GM12878 (cell line): ENCODE results near the gene TRABD2B. TPM values are rescaled to one million over a fixed set of nuclear protein-coding genes. Genes with fewer than 3 reads are reported as not detected.

Source experiments
- ATAC-seq: fragments of 200-7000 bp; cut with Tn5 transposase; 3 replicates; pipeline ENCODE4 v1.9.1; 2020; ENCODE audit warnings: mild to moderate bottlenecking, moderate library complexity
- BruUV-seq: library from RNA; stranded (reverse); fragments of 400-500 nt; replicated peaks from 2 replicates; lab custom pipeline; 2021; lab: Mats Ljungman, UMichigan
- CTCF ChIA-PET: fragments of 300-600 bp; sonication (Branson Sonifier 250); formaldehyde crosslinking; extraction: SDS; loops from one replicate; lab custom pipeline; 2021; ENCODE audit warnings: inconsistent platforms; lab: Yijun Ruan, JAX
- POLR2A ChIA-PET: fragments of 350-600 bp; formaldehyde crosslinking; extraction: SDS; loops from one replicate; lab custom pipeline; 2021; ENCODE audit warnings: inconsistent platforms; lab: Charles Lee
- RAD21 ChIA-PET: fragments of 300-600 bp; sonication (Branson Sonifier 250); formaldehyde crosslinking; loops from one replicate; lab custom pipeline; 2023; ENCODE audit warnings: antibody characterized with exemption; ENCODE audit not compliant: unreplicated experiment; lab: Charles Lee
- SMC1A ChIA-PET: fragments of 300-600 bp; sonication (Branson Sonifier 250); formaldehyde crosslinking; loops from one replicate; lab custom pipeline; 2023; ENCODE audit not compliant: unreplicated experiment, uncharacterized antibody; lab: Charles Lee
- DNase-seq: peaks from one replicate; pipeline ENCODE4 v3.0.0-alpha.2; 2011; ENCODE audit warnings: low read depth, low spot score
- FAIRE-seq: peaks from 3 replicates; lab custom pipeline; 2011; peaks lifted over from hg19 to GRCh38; lab: Jason Lieb, UNC
- H2AFZ ChIP-seq: 2 replicates; pipeline ENCODE4 v1.6.0; 2011; ENCODE audit warnings: low read depth, low read length, control low read depth; ENCODE audit not compliant: control insufficient read depth
- H3K27ac ChIP-seq: 2 replicates; pipeline ENCODE4 v1.5.1; 2011; ENCODE audit warnings: control low read depth; ENCODE audit not compliant: control insufficient read depth, insufficient read depth
- H3K27me3 ChIP-seq, 2 experiments: replicated peaks in 1 of 2; 2 replicates each; pipeline versions ENCODE4 v1.6.0 to v1.6.1; 2011; ENCODE audit warnings: low read length in 1 of 2; ENCODE audit not compliant: control insufficient read depth in 2 of 2, insufficient read depth in 2 of 2
- H3K36me3 ChIP-seq, 2 experiments: 2 replicates each; pipeline ENCODE4 v1.5.1; 2011; ENCODE audit warnings: low read length in 1 of 2; ENCODE audit not compliant: control insufficient read depth in 2 of 2, insufficient read depth in 2 of 2
- H3K4me1 ChIP-seq: 2 replicates; pipeline ENCODE4 v1.6.1; 2011; ENCODE audit warnings: mild to moderate bottlenecking, low read length, moderate library complexity, mixed read lengths; ENCODE audit not compliant: control insufficient read depth, insufficient read depth
- H3K4me2 ChIP-seq: 2 replicates; pipeline ENCODE4 v1.6.0; 2011; ENCODE audit warnings: control low read depth; ENCODE audit not compliant: control insufficient read depth, insufficient read depth
- H3K4me3 ChIP-seq: fragments of 200-600 bp; sonication (generic); 2 replicates; pipeline ENCODE4 v1.5.1; 2016
- H3K79me2 ChIP-seq: 2 replicates; pipeline ENCODE4 v1.6.0; 2011; ENCODE audit warnings: low read length; ENCODE audit not compliant: control insufficient read depth, insufficient read depth
- H3K9ac ChIP-seq: 2 replicates; pipeline ENCODE4 v1.8.0; 2011; ENCODE audit warnings: low read length, control low read depth, mixed read lengths; ENCODE audit not compliant: control insufficient read depth, insufficient read depth
- H3K9me3 ChIP-seq: replicated peaks from 3 replicates; pipeline ENCODE4 v1.5.1; 2011; ENCODE audit warnings: mild to moderate bottlenecking, low read length; ENCODE audit not compliant: control insufficient read depth, insufficient read depth
- H4K20me1 ChIP-seq: 2 replicates; pipeline ENCODE4 v1.6.0; 2011; ENCODE audit not compliant: control insufficient read depth, insufficient read depth
- DPF2 ChIP-seq: fragments of 450-650 bp; IDR thresholded peaks from 2 replicates; pipeline ENCODE4 v1.6.1; 2017; ENCODE audit warnings: mild to moderate bottlenecking
- ETV6 ChIP-seq, 2 experiments: fragments of 450-650 bp in 1 of 2; IDR thresholded peaks in 1 of 2; conservative IDR thresholded peaks in 1 of 2; 2 replicates each; pipeline ENCODE4 v1.6.1; 2014; ENCODE audit warnings: antibody characterized with exemption in 1 of 2, borderline replicate concordance in 1 of 2, low read depth in 1 of 2, mild to moderate bottlenecking in 1 of 2, moderate library complexity in 1 of 2
- NFYB ChIP-seq: IDR thresholded peaks from 2 replicates; pipeline ENCODE4 v1.6.1; 2011; ENCODE audit warnings: low read depth, mild to moderate bottlenecking, low read length, improper control_type of control experiment, moderate library complexity; ENCODE audit not compliant: insufficient read depth
- TBL1XR1 ChIP-seq: IDR thresholded peaks from 2 replicates; pipeline ENCODE4 v1.6.1; 2012; ENCODE audit warnings: low read depth, low read length, improper control_type of control experiment
- WGBS: methylation state at CpG from one replicate; pipeline ENCODE4 v1.1.6; 2016; ENCODE audit warnings: low lambda C conversion rate; ENCODE audit not compliant: insufficient replicate concordance, insufficient coverage; ENCODE audit errors: missing lambda C conversion rate; 5-methylcytosine and 5-hydroxymethylcytosine counted together
- in situ Hi-C: fragments of 300-500 bp; cut with MboI; formaldehyde crosslinking; loops from 9 replicates; pipeline ENCODE4 v1.14.3; 2018; ENCODE audit warnings: mixed read lengths
- intact Hi-C: fragments of 100-400 bp; cut with micrococcal nuclease; formaldehyde crosslinking; loops from one replicate; pipeline ENCODE4 v1.14.2; 2022; ENCODE audit not compliant: unreplicated experiment
- polyA plus RNA-seq, 11 experiments: library from polyadenylated mRNA; depleted of rRNA in 4 of 11; unstranded in 6 of 11; stranded (reverse) in 5 of 11; fragments of >200 nt; fragmentation: Nextera tagmentation in 4 of 11; fragmentation: Illumina TruSeq in 1 of 11; extraction: Ambion mirVana in 4 of 11; extraction: Trizol in 1 of 11; gene quantifications; 1 replicate in 1 of 11; 2 replicates in 10 of 11; pipeline versions ENCODE4 v1.2.1 to v1.2.3, GENCODE V29; 2011 to 2016; ENCODE audit warnings: inconsistent platforms in 2 of 11, missing spikeins in 2 of 11, low read depth in 1 of 11
- total RNA-seq, 4 experiments: library from RNA; depleted of rRNA in 3 of 4; stranded (reverse); fragments of >200 nt in 3 of 4; fragmentation: Illumina TruSeq in 1 of 4; extraction: Trizol in 1 of 4; gene quantifications; 2 replicates each; pipeline versions ENCODE4 v1.2.1 to v1.2.3, GENCODE V29; 2013 to 2021
- TF ChIP-seq, protein P1 (sequence below): fragments of 450-650 bp; IDR thresholded peaks from 2 replicates; pipeline ENCODE4 v1.6.1; 2017; ENCODE audit warnings: antibody characterized with exemption, mild to moderate bottlenecking, moderate library complexity

Gene TRABD2B
- total and polyA plus RNA-seq, 10 of the 15 experiments (the other 5 are each of a cell fraction or from before 2014, with no cell fraction given): not detected

DNA sequence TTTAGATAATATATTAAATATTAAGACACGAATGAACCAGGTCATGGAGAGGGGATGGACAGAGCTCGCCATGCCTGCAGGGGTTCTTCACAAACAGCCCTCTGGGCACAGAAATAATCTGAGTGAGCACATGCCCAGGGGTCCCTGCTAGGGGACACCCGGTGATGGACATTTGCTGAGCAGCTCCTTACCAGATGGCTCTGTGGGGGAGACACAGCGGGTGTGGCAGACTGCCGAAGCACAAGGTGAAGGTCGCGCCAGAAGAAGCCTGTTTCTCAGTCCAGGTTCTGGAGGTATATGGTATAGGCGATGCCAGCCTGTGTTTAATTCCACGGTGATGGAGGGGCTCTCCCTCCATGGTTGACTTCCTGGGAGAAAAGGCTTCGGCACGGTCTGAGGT lies 9.6 kb downstream of the TRABD2B start (continued):
- TF ChIP-seq TBL1XR1: no peak
- TF ChIP-seq ETV6 (conservative IDR thresholded peaks at IDR 0.05 in 1 of 2, IDR thresholded peaks at IDR 0.05 in 1 of 2; ENCODE audit: borderline replicate concordance in 1 of 2, low read depth in 1 of 2): no peak
- TF ChIP-seq, all 136 proteins: peak for 0

DNA sequence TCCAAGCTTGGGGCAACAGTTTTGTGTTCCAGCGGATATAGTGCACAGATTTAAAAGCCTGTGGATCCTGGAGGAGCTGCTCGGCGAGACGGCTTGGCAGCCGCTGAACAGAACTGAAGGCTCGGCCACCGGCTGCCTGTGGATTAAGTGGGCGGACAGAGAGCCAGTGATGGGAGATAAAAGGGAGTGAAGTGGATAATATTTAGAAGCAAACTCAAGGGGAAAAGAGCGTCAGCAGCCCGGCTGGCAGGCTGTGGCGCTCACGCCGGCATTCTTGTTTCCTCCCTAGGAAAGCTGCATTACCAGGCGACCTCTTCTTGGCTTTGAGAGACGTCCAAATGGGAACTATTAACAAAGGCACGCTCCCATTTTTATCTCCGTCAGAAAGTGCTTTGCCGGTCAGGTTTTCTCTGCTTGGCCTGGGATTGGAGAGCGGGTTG lies 10.4 kb downstream of the TRABD2B start:
- no peaks in the 10 kb centered on the region for H3K79me2 ChIP-seq
- no peaks in the 10 kb centered on the region for H3K36me3 ChIP-seq
- no peaks in the 10 kb centered on the region for H4K20me1 ChIP-seq
- no peak for DNase-seq
- TF ChIP-seq DPF2 (no peak), NFYB (no peak)
- TF ChIP-seq, protein P1, sequence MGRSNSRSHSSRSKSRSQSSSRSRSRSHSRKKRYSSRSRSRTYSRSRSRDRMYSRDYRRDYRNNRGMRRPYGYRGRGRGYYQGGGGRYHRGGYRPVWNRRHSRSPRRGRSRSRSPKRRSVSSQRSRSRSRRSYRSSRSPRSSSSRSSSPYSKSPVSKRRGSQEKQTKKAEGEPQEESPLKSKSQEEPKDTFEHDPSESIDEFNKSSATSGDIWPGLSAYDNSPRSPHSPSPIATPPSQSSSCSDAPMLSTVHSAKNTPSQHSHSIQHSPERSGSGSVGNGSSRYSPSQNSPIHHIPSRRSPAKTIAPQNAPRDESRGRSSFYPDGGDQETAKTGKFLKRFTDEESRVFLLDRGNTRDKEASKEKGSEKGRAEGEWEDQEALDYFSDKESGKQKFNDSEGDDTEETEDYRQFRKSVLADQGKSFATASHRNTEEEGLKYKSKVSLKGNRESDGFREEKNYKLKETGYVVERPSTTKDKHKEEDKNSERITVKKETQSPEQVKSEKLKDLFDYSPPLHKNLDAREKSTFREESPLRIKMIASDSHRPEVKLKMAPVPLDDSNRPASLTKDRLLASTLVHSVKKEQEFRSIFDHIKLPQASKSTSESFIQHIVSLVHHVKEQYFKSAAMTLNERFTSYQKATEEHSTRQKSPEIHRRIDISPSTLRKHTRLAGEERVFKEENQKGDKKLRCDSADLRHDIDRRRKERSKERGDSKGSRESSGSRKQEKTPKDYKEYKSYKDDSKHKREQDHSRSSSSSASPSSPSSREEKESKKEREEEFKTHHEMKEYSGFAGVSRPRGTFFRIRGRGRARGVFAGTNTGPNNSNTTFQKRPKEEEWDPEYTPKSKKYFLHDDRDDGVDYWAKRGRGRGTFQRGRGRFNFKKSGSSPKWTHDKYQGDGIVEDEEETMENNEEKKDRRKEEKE: no peak
- no peak for ATAC-seq
- POLR2A ChIA-PET: no interaction called here
- no peak for FAIRE-seq
- intact Hi-C loops (no loop called here), in situ Hi-C loops (no loop called here)
- no peaks in the 10 kb centered on the region for H3K4me1 ChIP-seq
- no peaks in the 10 kb centered on the region for H3K9me3 ChIP-seq
- H2AFZ ChIP-seq: no peak overlapping the region
- H3K4me2 ChIP-seq: no peak overlapping the region
- RAD21 ChIA-PET: interaction anchor here (1.2 kb wide), 1 partner anchor 11 kb away, joined by 3 read pairs; no protein-coding TSS in a partner anchor
- no peak overlapping the region for H3K27ac ChIP-seq
- BruUV-seq: no TSS peak
- H3K9ac ChIP-seq: no peak overlapping the region
- CTCF ChIA-PET: interaction anchor here (0.9 to 1.3 kb wide), 2 partner anchors 11 to 75 kb away, joined by 3 read pairs; no protein-coding TSS in a partner anchor
- no peak overlapping the region for H3K4me3 ChIP-seq
- SMC1A ChIA-PET: no interaction called here
- WGBS: 49% methylated on average over 19 of the region's 19 CpGs
- H3K27me3 ChIP-seq: peaks cover 7 to 10% of the 10 kb centered on the region in 2 experiments
